H9 (cell line): ENCODE data around the gene CASP5. TPM values are rescaled to one million over a fixed set of nuclear protein-coding genes. Genes with fewer than 3 reads are reported as not detected.

ENCODE experiments used
- DNase-seq: peaks from one replicate; pipeline ENCODE4 v3.0.0-alpha.2; 2017
- H2AFZ ChIP-seq: one replicate; pipeline ENCODE4 v1.6.1; 2013; ENCODE audit warnings: mild to moderate bottlenecking, low read length, control low read depth, moderate library complexity
- H2AK5ac ChIP-seq: 2 replicates; pipeline ENCODE4 v1.6.1; 2013; ENCODE audit warnings: low read length, control low read depth, mixed read lengths; ENCODE audit not compliant: insufficient read length
- H2BK120ac ChIP-seq: one replicate; pipeline ENCODE4 v1.6.1; 2013; ENCODE audit warnings: low read depth, mild to moderate bottlenecking, low read length, control low read depth, inconsistent platforms; ENCODE audit not compliant: poor library complexity, severe bottlenecking
- H2BK12ac ChIP-seq: 2 replicates; pipeline ENCODE4 v1.6.1; 2013; ENCODE audit warnings: low read length, control low read depth, mixed read lengths, low read depth; ENCODE audit not compliant: insufficient read length
- H2BK15ac ChIP-seq: 2 replicates; pipeline ENCODE4 v1.6.1; 2013; ENCODE audit warnings: low read depth, low read length, control low read depth
- H2BK20ac ChIP-seq: one replicate; pipeline ENCODE4 v1.6.1; 2013; ENCODE audit warnings: low read depth, mild to moderate bottlenecking, low read length, control low read depth, inconsistent platforms; ENCODE audit not compliant: poor library complexity, severe bottlenecking
- H2BK5ac ChIP-seq: 2 replicates; pipeline ENCODE4 v1.6.1; 2013; ENCODE audit warnings: low read length, control low read depth, mixed read lengths; ENCODE audit not compliant: insufficient read length
- H3K14ac ChIP-seq: 2 replicates; pipeline ENCODE4 v1.6.1; 2013; ENCODE audit warnings: low read length, control low read depth; ENCODE audit not compliant: insufficient read depth
- H3K18ac ChIP-seq: 2 replicates; pipeline ENCODE4 v1.6.1; 2013; ENCODE audit warnings: low read depth, mild to moderate bottlenecking, mixed read lengths, low read length, control low read depth; ENCODE audit not compliant: insufficient read length
- H3K23ac ChIP-seq: 2 replicates; pipeline ENCODE4 v1.6.1; 2013; ENCODE audit warnings: low read length, control low read depth, mixed read lengths, low read depth; ENCODE audit not compliant: insufficient read length
- H3K23me2 ChIP-seq: 2 replicates; pipeline ENCODE4 v1.6.1; 2013; ENCODE audit warnings: low read depth, mild to moderate bottlenecking, mixed read lengths, low read length, control low read depth; ENCODE audit not compliant: insufficient read length, poor library complexity, severe bottlenecking
- H3K27ac ChIP-seq: 2 replicates; pipeline ENCODE4 v1.5.1; 2013; ENCODE audit warnings: low read length, control low read depth, mixed read lengths, low read depth; ENCODE audit not compliant: insufficient read length
- H3K27me3 ChIP-seq: 2 replicates; pipeline ENCODE4 v1.6.1; 2013; ENCODE audit warnings: low read length, control low read depth, inconsistent platforms; ENCODE audit not compliant: insufficient read depth
- H3K4ac ChIP-seq: 2 replicates; pipeline ENCODE4 v1.6.1; 2013; ENCODE audit warnings: low read depth, mild to moderate bottlenecking, control low read depth, inconsistent platforms, low read length, moderate library complexity
- H3K4me1 ChIP-seq: 2 replicates; pipeline ENCODE4 v1.6.1; 2013; ENCODE audit warnings: low read length, control low read depth, inconsistent platforms; ENCODE audit not compliant: insufficient read depth
- H3K4me2 ChIP-seq: 2 replicates; pipeline ENCODE4 v1.6.1; 2013; ENCODE audit warnings: low read length, control low read depth, mixed read lengths; ENCODE audit not compliant: insufficient read length, insufficient read depth
- H3K56ac ChIP-seq: 2 replicates; pipeline ENCODE4 v1.6.1; 2013; ENCODE audit warnings: low read depth, mild to moderate bottlenecking, mixed read lengths, low read length, control low read depth; ENCODE audit not compliant: insufficient read length
- H3K79me1 ChIP-seq: 2 replicates; pipeline ENCODE4 v1.6.1; 2013; ENCODE audit warnings: low read depth, mild to moderate bottlenecking, moderate library complexity, low read length, control low read depth, inconsistent platforms; ENCODE audit not compliant: insufficient read depth, poor library complexity, severe bottlenecking
- H3K79me2 ChIP-seq: 2 replicates; pipeline ENCODE4 v1.6.1; 2013; ENCODE audit warnings: low read length, control low read depth, inconsistent platforms; ENCODE audit not compliant: insufficient read depth
- H3K9ac ChIP-seq: 2 replicates; pipeline ENCODE4 v1.6.1; 2013; ENCODE audit warnings: low read length, control low read depth, mixed read lengths; ENCODE audit not compliant: insufficient read length; ENCODE audit errors: extremely low read depth
- H3K9me3 ChIP-seq: one replicate; pipeline ENCODE4 v1.6.1; 2013; ENCODE audit warnings: low read depth, low read length, inconsistent platforms; ENCODE audit not compliant: control insufficient read depth
- H3T11ph ChIP-seq: one replicate; pipeline ENCODE4 v1.6.1; 2013; ENCODE audit warnings: mild to moderate bottlenecking, low read length, control low read depth, inconsistent platforms
- H4K20me1 ChIP-seq: one replicate; pipeline ENCODE4 v1.6.1; 2013; ENCODE audit not compliant: control insufficient read depth, insufficient read length, insufficient read depth
- H4K5ac ChIP-seq: 2 replicates; pipeline ENCODE4 v1.6.1; 2013; ENCODE audit warnings: low read depth, mild to moderate bottlenecking, mixed read lengths, low read length, control low read depth; ENCODE audit not compliant: insufficient read length
- H4K8ac ChIP-seq: replicated peaks from 2 replicates; pipeline ENCODE4 v1.6.1; 2013; ENCODE audit warnings: low read length, control low read depth, mixed read lengths, low read depth; ENCODE audit not compliant: insufficient read length
- H4K91ac ChIP-seq: 2 replicates; pipeline ENCODE4 v1.6.1; 2013; ENCODE audit warnings: low read depth, mild to moderate bottlenecking, moderate library complexity, mixed read lengths, low read length, control low read depth; ENCODE audit not compliant: insufficient read length
- H3K27ac Mint-ChIP-seq, 3 experiments: 2 replicates in 2 of 3; 3 replicates in 1 of 3; pipeline ENCODE4 v1.8.0; 2020 to 2021; ENCODE audit warnings: mixed read lengths in 3 of 3, mild to moderate bottlenecking in 1 of 3, moderate library complexity in 1 of 3
- H3K27me3 Mint-ChIP-seq: 2 replicates; pipeline ENCODE4 v1.8.0; 2021; ENCODE audit warnings: low read depth, mild to moderate bottlenecking, moderate library complexity, mixed read lengths
- H3K36me3 Mint-ChIP-seq, 3 experiments: 2 replicates in 2 of 3; 3 replicates in 1 of 3; pipeline ENCODE4 v1.8.0; 2020 to 2021; ENCODE audit warnings: low read depth in 3 of 3, mixed read lengths in 3 of 3; ENCODE audit not compliant: insufficient read depth in 1 of 3
- H3K4me1 Mint-ChIP-seq, 2 experiments: 2 replicates each; pipeline ENCODE4 v1.8.0; 2020; ENCODE audit warnings: mixed read lengths in 2 of 2
- H3K4me3 Mint-ChIP-seq, 2 experiments: 2 replicates in 1 of 2; 3 replicates in 1 of 2; pipeline ENCODE4 v1.8.0; 2020 to 2021; ENCODE audit warnings: mild to moderate bottlenecking in 2 of 2, mixed read lengths in 2 of 2, moderate library complexity in 1 of 2
- H3K9me3 Mint-ChIP-seq, 2 experiments: 2 replicates in 1 of 2; 3 replicates in 1 of 2; pipeline ENCODE4 v1.8.0; 2020; ENCODE audit warnings: mild to moderate bottlenecking in 2 of 2, mixed read lengths in 2 of 2, moderate library complexity in 1 of 2
- CTCF ChIP-seq: fragments of 200-600 bp; sonication (generic); conservative IDR thresholded peaks from 3 replicates; pipeline ENCODE4 v1.8.0; 2021; ENCODE audit warnings: antibody characterized with exemption, mild to moderate bottlenecking
- WGBS: extraction: QIAGEN DNeasy Blood & Tissue Kit; methylation state at CpG from one replicate; pipeline ENCODE4 v1.1.7; 2013; ENCODE audit warnings: missing lambda C conversion rate, low lambda C conversion rate, mixed read lengths; ENCODE audit not compliant: insufficient read length; ENCODE audit errors: extremely low coverage; 5-methylcytosine and 5-hydroxymethylcytosine counted together
- total RNA-seq: library from RNA; stranded (reverse); gene quantifications from 2 replicates; pipeline ENCODE4 v1.2.1, GENCODE V29; 2021

CASP5 gene
- total RNA-seq, 1 experiment from 2014 or later: not detected

DNA sequence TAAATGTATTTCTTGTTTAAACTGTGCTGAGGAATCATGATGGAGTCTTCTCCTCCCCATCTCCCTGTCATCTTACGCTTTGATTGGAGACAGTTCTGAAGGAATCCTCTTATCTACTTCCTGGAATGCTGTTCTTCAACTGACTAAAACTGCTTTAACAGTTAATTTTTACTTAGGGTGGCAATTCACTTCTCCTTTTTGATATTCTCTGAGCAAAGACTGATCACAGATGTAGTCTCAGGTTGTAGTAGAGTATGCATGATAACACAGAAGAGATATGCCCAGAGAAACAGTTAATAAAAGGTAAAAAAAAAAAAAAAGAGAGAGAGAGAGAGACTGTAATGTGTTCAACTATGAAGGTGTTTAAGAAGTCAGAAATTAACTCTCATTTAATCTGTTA, 1.4 kb upstream of the CASP5 start:
- Histone ChIP-seq H3K79me2 (no peaks in the 10 kb centered on the region), H3K9me3 (no peaks in the 10 kb centered on the region), H4K91ac (no peak overlapping the region), H3T11ph (no peak overlapping the region), H3K23me2 (no peaks in the 10 kb centered on the region), H2BK15ac (no peak overlapping the region), H4K5ac (no peak overlapping the region), H3K4me1 (no peaks in the 10 kb centered on the region), H4K8ac (no peak overlapping the region), H2BK120ac (no peak overlapping the region), H3K27ac (no peak overlapping the region), H3K56ac (no peak overlapping the region), H2AFZ (no peak overlapping the region), H3K23ac (no peak overlapping the region), H3K4me2 (no peak overlapping the region), H3K27me3 (no peaks in the 10 kb centered on the region), H3K4ac (no peak overlapping the region), H4K20me1 (no peaks in the 10 kb centered on the region), H2BK5ac (no peak overlapping the region), H3K14ac (no peak overlapping the region), H2BK12ac (no peak overlapping the region), H3K18ac (no peak overlapping the region), H3K79me1 (no peaks in the 10 kb centered on the region), H2BK20ac (no peak overlapping the region), H3K9ac (no peak overlapping the region), H2AK5ac (no peak overlapping the region)
- Mint-ChIP-seq H3K4me1 (no peaks in the 10 kb centered on the region), H3K27me3 (no peaks in the 10 kb centered on the region), H3K27ac (no peak overlapping the region), H3K36me3 (peaks cover 2 to 4% (median 2%) of the 10 kb centered on the region in 3 experiments; a peak in 3 of 7 replicates), H3K4me3 (no peak overlapping the region), H3K9me3 (peaks cover 3% of the 10 kb centered on the region in 2 experiments; a peak in 3 of 5 replicates)
- no CpG with 5 or more reads among the region's 1 CpG for WGBS
- no peak for TF ChIP-seq CTCF
- DNase-seq: no peak
